ENCODE results near the gene ZDHHC14.

DNA sequence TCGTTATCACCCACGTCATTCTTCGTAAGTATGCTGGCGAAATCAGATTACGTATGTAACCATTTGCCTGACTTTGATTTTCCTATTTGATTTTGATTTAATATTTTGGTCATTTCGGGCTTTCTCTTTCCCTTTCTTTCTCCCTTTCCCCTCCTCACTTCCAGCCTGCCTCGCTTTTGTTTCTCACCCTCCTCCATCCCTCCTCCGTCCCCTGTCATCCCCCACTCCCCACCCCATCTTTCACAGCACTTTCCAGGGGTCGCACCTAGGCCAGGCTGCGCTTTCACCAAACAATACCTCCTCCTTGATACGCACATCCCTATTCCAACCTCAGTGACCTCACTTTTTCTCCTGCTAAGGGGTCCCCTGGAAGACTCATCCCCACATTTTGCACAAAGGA lies 247.5 kb downstream of the ZDHHC14 start:
- TF ChIP-seq, protein P1, sequence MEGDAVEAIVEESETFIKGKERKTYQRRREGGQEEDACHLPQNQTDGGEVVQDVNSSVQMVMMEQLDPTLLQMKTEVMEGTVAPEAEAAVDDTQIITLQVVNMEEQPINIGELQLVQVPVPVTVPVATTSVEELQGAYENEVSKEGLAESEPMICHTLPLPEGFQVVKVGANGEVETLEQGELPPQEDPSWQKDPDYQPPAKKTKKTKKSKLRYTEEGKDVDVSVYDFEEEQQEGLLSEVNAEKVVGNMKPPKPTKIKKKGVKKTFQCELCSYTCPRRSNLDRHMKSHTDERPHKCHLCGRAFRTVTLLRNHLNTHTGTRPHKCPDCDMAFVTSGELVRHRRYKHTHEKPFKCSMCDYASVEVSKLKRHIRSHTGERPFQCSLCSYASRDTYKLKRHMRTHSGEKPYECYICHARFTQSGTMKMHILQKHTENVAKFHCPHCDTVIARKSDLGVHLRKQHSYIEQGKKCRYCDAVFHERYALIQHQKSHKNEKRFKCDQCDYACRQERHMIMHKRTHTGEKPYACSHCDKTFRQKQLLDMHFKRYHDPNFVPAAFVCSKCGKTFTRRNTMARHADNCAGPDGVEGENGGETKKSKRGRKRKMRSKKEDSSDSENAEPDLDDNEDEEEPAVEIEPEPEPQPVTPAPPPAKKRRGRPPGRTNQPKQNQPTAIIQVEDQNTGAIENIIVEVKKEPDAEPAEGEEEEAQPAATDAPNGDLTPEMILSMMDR (conservative IDR thresholded peaks at IDR 0.05; ENCODE audit: low read depth, low read length) = no peak
- no peak for TF ChIP-seq EZH2 (IDR thresholded peaks at IDR 0.05; ENCODE audit: borderline replicate concordance, low read depth, low read length, poor library complexity, severe bottlenecking)

Measured in A673 (cell line).